H1 (cell line): ENCODE measurements around the gene ASPHD2. TPM values are rescaled to one million over a fixed set of nuclear protein-coding genes. Genes with fewer than 3 reads are reported as not detected.

Experiments
- HDAC2 ChIP-seq, 2 experiments: fragments of 300-600 bp in 1 of 2; sonication (generic) in 1 of 2; IDR thresholded peaks; 2 replicates each; pipeline ENCODE4 v1.6.1; 2011 to 2012; ENCODE audit warnings: low read depth in 2 of 2, low read length in 2 of 2, mild to moderate bottlenecking in 2 of 2, moderate library complexity in 2 of 2, borderline replicate concordance in 1 of 2, inconsistent platforms in 1 of 2
- TEAD4 ChIP-seq: IDR thresholded peaks from 2 replicates; pipeline ENCODE4 v1.6.1; 2012; ENCODE audit warnings: low read depth, low read length, inconsistent platforms, mixed read lengths
- polyA plus RNA-seq, 7 experiments: library from polyadenylated mRNA; depleted of rRNA in 3 of 7; stranded (reverse) in 5 of 7; unstranded in 2 of 7; fragments of >200 nt in 5 of 7; fragments of 200-250 nt in 2 of 7; gene quantifications; 1 replicate in 5 of 7; 2 replicates in 1 of 7; 4 replicates in 1 of 7; pipeline versions ENCODE4 v1.2.1 to v1.2.3, GENCODE V29; 2011 to 2013; ENCODE audit warnings: missing spikeins in 2 of 7, mixed read lengths in 2 of 7
- total RNA-seq: library from RNA; stranded (reverse); fragmentation: NEBNext Ultra II Directional; extraction: Animal tissue kit (Norgen Biotek cat#: 25700); gene quantifications from 2 replicates; pipeline ENCODE4 v1.2.1, GENCODE V29; 2021

ASPHD2 gene
- total and polyA plus RNA-seq, 2 of the 8 experiments (the other 6 are each of a cell fraction or from before 2014, with no cell fraction given), result 7.2 to 11.0 TPM

GRCh38 chr22:26479792-26480610, 50.9 kb downstream of the ASPHD2 start (continued):
- TF ChIP-seq HDAC2 (IDR thresholded peaks at IDR 0.05; ENCODE audit: borderline replicate concordance in 1 of 2, low read depth in 2 of 2, low read length in 2 of 2) (no peak), TEAD4 (no peak)
